Frontal cortex (tissue), 4 donors: ENCODE results near the gene OR13C3. TPM values are rescaled to one million over a fixed set of nuclear protein-coding genes. Genes with fewer than 3 reads are reported as not detected.
"Not testable (repeated sequence)": the region's sequence is repeated elsewhere in the genome, so short reads cannot be mapped to it uniquely, and the experiment has no call there.

ENCODE experiments used
- DNase-seq, 2 donors: peaks; one replicate each; pipeline ENCODE4 v3.0.0; 2012; ENCODE audit warnings: low spot score in 2 of 2
- FAIRE-seq: peaks from 2 replicates; lab custom pipeline; 2012; peaks lifted over from hg19 to GRCh38; lab: Jason Lieb, UNC
- total RNA-seq: library from RNA; depleted of rRNA; stranded (reverse); fragments of >200 nt; gene quantifications from one replicate; pipeline ENCODE4 v1.2.3, GENCODE V29; 2014
- donor health status: control.
- donor health status: control.
- donor health status: control.

Gene OR13C3
- total RNA-seq, result not detected

DNA sequence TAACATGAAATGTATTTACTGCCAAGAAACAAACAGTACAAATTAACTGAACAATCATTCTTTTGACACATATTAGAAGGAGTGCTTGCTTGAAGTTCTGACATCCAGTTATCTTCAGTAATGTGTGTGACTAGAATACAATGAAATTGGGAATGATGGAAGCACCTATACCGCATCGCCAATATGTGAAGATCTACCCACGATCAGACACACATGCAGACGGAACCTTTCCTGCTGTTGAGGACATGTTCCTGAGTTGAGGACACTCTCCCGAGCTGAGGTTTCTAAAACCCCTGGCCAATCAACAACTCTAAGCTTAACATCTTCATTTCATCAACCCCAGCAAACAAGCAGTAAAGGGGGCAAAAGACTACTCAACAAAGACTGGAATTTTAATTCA lies at the start of gene OR13C3:
Gene OR13C3, minus strand, starts transcription at position 101 of the 400 bp plus-strand sequence. CDS start 133 bp downstream, outside the sequence.
- DNase-seq (no peak), FAIRE-seq (no peak)

DNA sequence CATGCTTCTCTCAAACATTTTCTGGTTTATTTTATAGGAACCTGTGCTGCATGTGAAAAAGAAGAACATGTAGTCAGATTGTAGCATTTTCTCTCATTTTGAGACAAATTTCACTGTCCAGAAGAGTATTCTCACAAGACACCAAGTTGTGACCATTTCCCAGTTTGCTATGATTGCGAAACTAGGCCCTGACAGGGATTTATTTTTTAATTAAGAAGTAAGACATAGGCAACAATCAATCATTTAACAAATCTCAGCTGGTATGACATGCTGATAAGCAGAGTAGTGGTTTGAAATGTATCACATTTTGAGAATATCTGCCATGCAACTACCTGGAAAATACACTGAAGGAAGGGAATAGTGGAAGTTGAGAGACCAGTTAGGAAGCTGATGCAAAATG lies 43.9 kb upstream of the OR13C3 start:
- DNase-seq, result no peak
- FAIRE-seq, result no peak

- FAIRE-seq (no peak), DNase-seq (no peak)
Measured at GRCh38 chr9:104577263-104577662, 40.6 kb upstream of the OR13C3 start.

GRCh38 chr9:104575456-104575855 lies 38.8 kb upstream of the OR13C3 start:
- FAIRE-seq, result no peak
- DNase-seq, result no peak

DNA sequence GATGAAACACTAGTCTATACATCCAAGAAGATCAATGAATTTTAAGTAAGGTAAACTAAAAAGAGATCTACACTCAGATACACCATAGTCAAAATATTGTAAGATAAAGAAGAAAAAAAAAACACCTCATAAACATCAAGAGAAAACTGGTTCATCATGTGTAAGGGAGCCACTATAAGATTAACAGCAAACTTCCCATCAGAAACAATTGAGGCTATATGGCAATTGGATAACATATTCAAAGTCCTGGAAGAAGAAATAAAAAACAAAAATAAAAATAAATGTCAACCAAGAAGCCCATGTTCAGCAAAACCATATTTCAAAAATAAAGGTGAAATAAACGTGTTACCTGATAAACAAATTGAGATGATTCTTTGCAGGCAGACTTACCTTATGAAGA lies 36.0 kb upstream of the OR13C3 start:
- DNase-seq (no peak), FAIRE-seq (no peak)

DNA sequence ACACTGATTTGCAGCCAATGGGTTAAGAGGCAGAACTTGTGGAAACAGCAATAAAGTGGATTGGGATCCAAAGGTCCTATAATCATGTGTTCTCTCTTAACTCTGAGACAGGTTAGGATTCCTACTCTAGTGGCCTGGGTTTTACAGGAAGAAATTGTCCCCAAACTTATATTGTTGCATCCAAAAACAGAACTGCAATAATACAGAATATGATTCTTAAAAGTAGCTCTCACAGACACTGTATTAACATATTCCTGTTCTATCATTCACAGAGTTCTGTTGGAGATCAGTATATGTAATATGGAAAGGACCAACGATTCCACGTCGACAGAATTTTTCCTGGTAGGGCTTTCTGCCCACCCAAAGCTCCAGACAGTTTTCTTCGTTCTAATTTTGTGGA lies 32.2 kb upstream of the OR13C3 start, which contains the start of gene OR13C8:
Gene OR13C8, plus strand, starts transcription at position 301 of the 400 bp plus-strand sequence. Its CDS starts 0 bp downstream, at position 301.
- no peak for FAIRE-seq

DNA sequence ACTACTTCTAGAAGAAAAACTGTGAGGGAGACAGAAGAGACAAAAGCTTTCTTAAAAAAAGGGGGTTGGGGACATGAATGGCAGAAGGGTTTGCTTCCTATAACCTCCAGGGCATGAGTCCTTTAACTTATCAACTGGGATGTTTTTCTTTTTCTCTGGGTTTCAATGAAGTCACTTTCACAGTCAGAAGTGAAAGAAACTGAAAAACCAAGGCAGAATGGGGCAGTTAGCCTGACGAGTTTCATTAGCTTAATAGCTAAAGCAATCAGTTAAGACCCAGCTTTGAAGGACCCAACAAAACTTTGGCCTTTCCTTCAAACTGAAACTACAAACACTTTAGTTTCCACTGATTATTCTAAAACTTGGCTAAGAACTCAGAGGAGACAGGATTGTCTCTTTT lies 27.7 kb upstream of the OR13C3 start:
- DNase-seq, result no peak
- FAIRE-seq, result no peak

More for the DNA sequence above, 32.2 kb upstream of the OR13C3 start, which contains the start of gene OR13C8:
- no peak for DNase-seq

GRCh38 chr9:104556830-104557634 lies 20.4 kb upstream of the OR13C3 start:
- no peak for FAIRE-seq

DNA sequence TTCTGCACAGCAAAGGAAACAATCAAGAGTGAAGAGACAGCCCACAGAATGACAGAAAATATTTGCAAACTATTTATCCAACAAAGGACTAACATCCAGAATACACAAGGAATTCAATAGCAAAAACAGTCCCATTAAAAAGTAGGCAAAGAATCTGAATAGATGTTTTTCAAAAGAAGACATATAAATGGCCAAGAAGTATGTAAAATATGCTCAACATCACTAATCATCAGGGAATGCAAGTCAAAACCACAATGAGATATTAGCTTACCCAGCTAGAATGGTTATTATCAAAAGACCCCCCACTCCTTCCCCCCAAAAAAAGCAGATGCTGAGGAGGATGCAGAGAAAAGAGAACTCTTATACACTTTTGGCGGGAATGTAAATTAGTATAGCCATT lies 18.9 kb upstream of the OR13C3 start:
- no peak for DNase-seq
- FAIRE-seq, result no peak

More at GRCh38 chr9:104556830-104557634, 20.4 kb upstream of the OR13C3 start:
- no peak for DNase-seq

DNA sequence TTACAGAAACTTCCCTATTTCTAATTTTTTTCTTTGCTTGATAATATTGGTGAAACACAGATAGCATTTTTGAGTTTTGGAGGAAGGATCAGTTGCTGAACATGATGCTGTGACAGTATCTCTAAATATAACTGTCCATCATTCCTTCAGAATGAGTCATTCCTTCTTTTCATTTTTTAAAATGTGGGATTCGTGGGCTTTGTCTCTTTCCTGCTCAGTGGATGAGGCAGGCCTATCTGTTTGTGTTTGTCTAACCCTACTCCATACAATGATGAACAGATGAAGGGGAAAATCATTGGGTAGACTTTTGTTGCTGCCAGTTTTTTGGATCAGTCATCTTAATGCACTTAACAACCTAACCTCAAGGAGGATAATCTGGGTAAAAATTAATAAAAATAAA lies 16.6 kb upstream of the OR13C3 start:
- FAIRE-seq (no peak), DNase-seq (no peak)

GRCh38 chr9:104544644-104545043 lies 8.0 kb upstream of the OR13C3 start:
- no peak for DNase-seq
- no peak for FAIRE-seq

DNA sequence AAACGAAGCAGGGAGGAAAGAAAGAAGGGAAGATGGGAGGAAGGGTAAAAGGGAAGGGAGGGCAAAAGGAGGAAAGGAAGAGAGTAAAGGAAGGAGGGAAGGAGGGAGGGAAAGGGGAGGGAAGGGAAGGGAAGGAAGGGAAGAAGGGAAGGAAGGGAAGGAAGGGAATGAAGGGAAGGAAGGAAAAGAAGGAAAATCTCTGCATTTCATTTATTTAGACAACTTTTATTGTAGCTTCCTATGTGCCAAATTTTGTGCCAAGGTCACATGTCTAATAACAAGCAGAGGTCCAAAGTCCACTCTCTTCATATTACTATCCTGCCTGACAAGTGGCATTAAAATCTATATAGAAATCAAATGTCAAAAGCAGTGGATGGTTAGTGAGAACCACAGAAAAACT lies 2.6 kb upstream of the OR13C3 start:
- FAIRE-seq (no peak), DNase-seq (no peak)

DNA sequence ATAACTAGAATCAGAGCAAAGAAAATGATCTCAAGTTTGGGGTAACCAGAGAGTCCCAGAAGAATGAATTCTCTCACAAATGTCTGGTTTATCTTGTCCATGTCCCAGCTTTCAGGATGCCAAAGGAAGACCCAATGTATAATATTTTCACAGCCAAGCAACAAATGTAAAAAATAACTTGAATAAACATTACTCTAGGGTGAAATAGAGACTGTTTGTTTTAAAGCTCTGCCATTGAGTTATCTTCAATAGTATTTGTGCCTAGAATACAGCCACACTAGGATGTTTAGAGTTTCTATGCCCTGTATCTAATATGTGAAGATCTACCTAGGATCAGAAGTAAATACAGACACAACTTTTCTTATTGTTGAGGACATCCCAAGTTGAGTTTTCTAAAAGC lies 9.5 kb downstream of the OR13C3 start, which contains the start of gene OR13C4:
Gene OR13C4, minus strand, starts transcription at position 101 of the 400 bp plus-strand sequence. Its CDS starts 0 bp downstream, at position 101.
- no peak for FAIRE-seq
- DNase-seq, result no peak

GRCh38 chr9:104520241-104520640 lies 16.4 kb downstream of the OR13C3 start:
- DNase-seq, FAIRE-seq: not testable (repeated sequence)

DNA sequence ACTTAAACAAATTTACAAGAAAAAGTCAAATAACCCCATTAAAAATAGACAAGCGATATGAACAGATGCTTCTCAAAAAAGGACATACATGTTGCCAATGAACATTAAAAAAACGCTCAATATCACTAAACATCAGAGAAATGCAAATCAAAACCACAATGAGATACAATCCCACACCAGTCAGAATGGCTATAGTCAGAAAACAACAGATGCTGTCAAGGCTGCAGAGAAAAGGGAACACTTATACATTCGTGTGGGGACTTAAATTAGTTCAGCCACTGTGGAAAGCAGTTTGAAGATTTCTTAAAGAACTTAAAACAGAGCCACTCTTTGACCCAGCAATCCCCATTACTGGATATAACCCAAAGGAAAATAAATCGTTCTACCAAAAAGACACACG lies 21.8 kb downstream of the OR13C3 start:
- FAIRE-seq, result no peak
- no peak for DNase-seq

DNA sequence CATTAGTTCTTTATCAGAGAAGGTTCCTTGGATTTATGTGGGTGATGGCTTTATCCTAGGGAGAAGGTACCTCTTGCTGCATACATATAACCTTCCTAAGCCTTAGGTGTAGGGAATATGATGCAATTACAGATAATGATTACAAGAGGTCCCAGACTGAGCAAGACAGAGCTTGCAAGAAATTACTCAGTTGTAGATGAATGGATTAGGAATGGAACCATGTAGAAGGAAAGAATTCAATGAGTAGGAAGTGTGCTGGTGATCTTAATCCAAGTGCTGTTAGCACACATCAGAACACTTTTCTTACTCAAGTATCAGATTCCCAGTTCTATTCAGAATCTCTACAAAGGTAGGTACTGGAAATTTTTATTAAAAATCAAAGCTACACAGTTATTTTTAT lies 30.1 kb downstream of the OR13C3 start:
- DNase-seq (no peak), FAIRE-seq (no peak)

GRCh38 chr9:104503963-104504362 lies 32.7 kb downstream of the OR13C3 start, which contains the start of gene OR13F1:
OR13F1 (plus strand) TSS chr9:104504263; CDS start chr9:104504263, 0 bp downstream.
- DNase-seq, result no peak
- FAIRE-seq, result no peak

GRCh38 chr9:104503440-104503839 lies 33.2 kb downstream of the OR13C3 start:
- DNase-seq, result no peak
- FAIRE-seq, result no peak

GRCh38 chr9:104494808-104495207 lies 41.8 kb downstream of the OR13C3 start:
- FAIRE-seq (no peak), DNase-seq (peak in 1 of 2 donors; percentile 25)
